H4 (cell line): ENCODE measurements around the gene CDPF1. TPM values are rescaled to one million over a fixed set of nuclear protein-coding genes. Genes with fewer than 3 reads are reported as not detected.

Experiments
- DNase-seq: peaks from one replicate; pipeline ENCODE4 v3.0.0-alpha.2; 2015; ENCODE audit warnings: low spot score
- total RNA-seq: library from RNA; depleted of rRNA; stranded (reverse); fragments of >200 nt; shearing (Covaris generic); gene quantifications from 2 replicates; pipeline ENCODE4 v1.2.3, GENCODE V29; 2014

Gene CDPF1
- total RNA-seq, 1 experiment from 2014 or later = 3.2 TPM

GRCh38 chr22:46256358-46256958 is 6.4 kb upstream of the CDPF1 start:
- DNase-seq = no peak

GRCh38 chr22:46251816-46252380 is 1.8 kb upstream of the CDPF1 start:
- no peak for DNase-seq

- no peak for DNase-seq
These were observed 1.2 kb upstream of the CDPF1 start for GRCh38 chr22:46251266-46251665.

- DNase-seq = no peak
These were observed 661 bp upstream of the CDPF1 start for GRCh38 chr22:46250783-46251125.

GRCh38 chr22:46247443-46247975 is 2.6 kb downstream of the CDPF1 start:
- no peak for DNase-seq

GRCh38 chr22:46246178-46246577 is 3.9 kb downstream of the CDPF1 start:
- no peak for DNase-seq

- DNase-seq = no peak
These were observed 4.6 kb downstream of the CDPF1 start for GRCh38 chr22:46245511-46245910.

GRCh38 chr22:46244771-46245170 is 5.3 kb downstream of the CDPF1 start:
- no peak for DNase-seq

- no peak for DNase-seq
These were observed 8.0 kb downstream of the CDPF1 start for GRCh38 chr22:46242076-46242475.

- no peak for DNase-seq
These were observed 8.6 kb downstream of the CDPF1 start for GRCh38 chr22:46241396-46242007.

GRCh38 chr22:46240907-46241306 is 9.2 kb downstream of the CDPF1 start:
- no peak for DNase-seq

GRCh38 chr22:46240506-46240905 is 9.6 kb downstream of the CDPF1 start:
- no peak for DNase-seq

GRCh38 chr22:46240073-46240472 is 10.0 kb downstream of the CDPF1 start:
- DNase-seq = no peak

- no peak for DNase-seq
These were observed 10.6 kb downstream of the CDPF1 start for GRCh38 chr22:46239261-46240048.

GRCh38 chr22:46238541-46238940 is 11.6 kb downstream of the CDPF1 start:
- no peak for DNase-seq

- no peak for DNase-seq
These were observed 12.5 kb downstream of the CDPF1 start for GRCh38 chr22:46237453-46238124.

GRCh38 chr22:46234969-46235368 is 15.1 kb downstream of the CDPF1 start:
- DNase-seq = no peak

- no peak for DNase-seq
These were observed 16.9 kb downstream of the CDPF1 start for GRCh38 chr22:46233231-46233630.

GRCh38 chr22:46230262-46230901 is 19.7 kb downstream of the CDPF1 start:
- no peak for DNase-seq

GRCh38 chr22:46229701-46230100 is 20.4 kb downstream of the CDPF1 start:
- DNase-seq = no peak

GRCh38 chr22:46226577-46226976 is 23.5 kb downstream of the CDPF1 start:
- no peak for DNase-seq

GRCh38 chr22:46225631-46226030 is 24.5 kb downstream of the CDPF1 start:
- DNase-seq = no peak
